Gastrocnemius medialis (tissue), 4 donors: ENCODE measurements around the gene ZNF124.
"Not testable (repeated sequence)": the region's sequence is repeated elsewhere in the genome, so short reads cannot be mapped to it uniquely, and the experiment has no call there.

Source experiments
- CTCF ChIP-seq, 5 experiments: fragments of 450-650 bp in 3 of 5; fragments of 200-600 bp in 2 of 5; sonication (generic) in 2 of 5; IDR thresholded peaks in 4 of 5; conservative IDR thresholded peaks in 1 of 5; 1 replicate in 4 of 5; 2 replicates in 1 of 5; pipeline ENCODE4 v1.5.1; 2016 to 2019; ENCODE audit warnings: antibody characterized with exemption in 5 of 5, mild to moderate bottlenecking in 3 of 5, moderate library complexity in 3 of 5
- POLR2A ChIP-seq, 2 donors: fragments of 450-650 bp; IDR thresholded peaks; one replicate each; pipeline ENCODE4 v1.6.1; 2017; ENCODE audit warnings: antibody characterized with exemption in 2 of 2, mild to moderate bottlenecking in 2 of 2, moderate library complexity in 2 of 2

GRCh38 chr1:247139557-247139956 is 32.3 kb downstream of the ZNF124 start:
- TF ChIP-seq CTCF (IDR thresholded peaks at IDR 0.05 in 4 of 5, conservative IDR thresholded peaks at IDR 0.05 in 1 of 5); POLR2A (IDR thresholded peaks at IDR 0.05): not testable (repeated sequence)
